ENCODE measurements around the gene MAG. TPM values are rescaled to one million over a fixed set of nuclear protein-coding genes. Genes with fewer than 3 reads are reported as not detected.

The MAG gene
- total RNA-seq, 1 experiment from 2014 or later: 0.17 TPM

DNA sequence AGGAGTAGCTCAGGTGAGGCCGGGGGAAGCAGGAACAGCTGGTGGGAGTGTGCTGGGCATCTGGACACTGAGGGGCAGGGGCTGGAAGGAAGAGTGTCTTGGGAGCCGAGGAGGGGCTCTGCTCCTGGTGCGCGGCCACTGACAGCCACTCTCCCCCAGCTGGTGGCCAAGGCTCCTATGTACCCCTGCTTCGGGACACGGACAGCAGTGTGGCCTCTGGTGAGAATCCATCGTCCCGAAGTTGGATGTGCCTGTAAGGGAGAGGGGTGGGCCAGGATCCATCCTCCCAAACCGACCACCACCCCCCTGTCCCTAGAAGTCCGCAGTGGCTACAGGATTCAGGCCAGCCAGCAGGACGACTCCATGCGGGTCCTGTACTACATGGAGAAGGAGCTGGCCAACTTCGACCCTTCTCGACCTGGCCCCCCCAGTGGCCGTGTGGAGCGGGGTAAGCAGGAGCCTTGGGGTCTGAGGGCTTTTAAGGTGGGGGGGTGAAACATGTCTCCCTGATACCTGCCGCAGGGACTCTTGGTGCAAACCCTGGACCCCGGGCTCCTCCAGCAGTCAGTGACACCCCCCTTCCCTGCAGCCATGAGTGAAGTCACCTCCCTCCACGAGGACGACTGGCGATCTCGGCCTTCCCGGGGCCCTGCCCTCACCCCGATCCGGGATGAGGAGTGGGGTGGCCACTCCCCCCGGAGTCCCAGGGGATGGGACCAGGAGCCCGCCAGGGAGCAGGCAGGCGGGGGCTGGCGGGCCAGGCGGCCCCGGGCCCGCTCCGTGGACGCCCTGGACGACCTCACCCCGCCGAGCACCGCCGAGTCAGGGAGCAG, 25.2 kb upstream of the MAG start:
- Histone ChIP-seq H3K36me3 (ENCODE audit: control insufficient read depth in 1 of 2, insufficient read depth in 2 of 2, low read length in 2 of 2) (peaks cover 20 to 35% of the 10 kb centered on the region in 2 experiments; a peak in 3 of 4 replicates), H3K4me3 (replicated peaks in 1 of 2; ENCODE audit: low read depth in 1 of 2, low read length in 2 of 2) (peak overlapping the region; percentile 78 to 82), H3K4me2 (ENCODE audit: low read length) (peak overlapping the region; percentile 93), H3K79me2 (ENCODE audit: insufficient read depth, low read length) (peaks cover 30% of the 10 kb centered on the region; the same call in 1 of the 2 replicates), H2AFZ (ENCODE audit: low read depth, low read length, poor library complexity, severe bottlenecking) (no peak overlapping the region), H3K4me1 (ENCODE audit: control insufficient read depth in 1 of 2, insufficient read depth in 2 of 2, low read length in 2 of 2) (peaks cover 9 to 41% of the 10 kb centered on the region in 2 experiments; a peak in 3 of 4 replicates), H3K9me2 (ENCODE audit: insufficient read depth) (no peaks in the 10 kb centered on the region), H3K9ac (ENCODE audit: low read length) (peak overlapping the region; percentile 94), H3K27ac (ENCODE audit: low read depth, low read length) (peak overlapping the region; percentile 93), H3K27me3 (ENCODE audit: insufficient read depth, low read length) (no peaks in the 10 kb centered on the region), H3K9me3 (ENCODE audit: control insufficient read depth in 1 of 2, insufficient read depth in 1 of 2, low read depth in 1 of 2, low read length in 2 of 2) (no peaks in the 10 kb centered on the region), H4K20me1 (ENCODE audit: insufficient read depth) (no peaks in the 10 kb centered on the region)
- intact Hi-C loops (cut with micrococcal nuclease): no loop called here
- peak; percentile 7; the same call in 1 of the 2 replicates for ATAC-seq
- BruUV-seq (replicated peaks): no TSS peak
- ChIA-PET POLR2A (no interaction called here), RAD21 (ENCODE audit: low non-redundant PET in 1 of 2, low total read pairs in 2 of 2, uncharacterized antibody in 2 of 2, unreplicated experiment in 2 of 2) (no interaction called here), CTCF (no interaction called here)
- TF ChIP-seq SIN3A (IDR thresholded peaks at IDR 0.05; ENCODE audit: low read depth) (0 out of 2 replicates have a peak, but pooled peaks have one; percentile 10), POLR2AphosphoS5 (IDR thresholded peaks at IDR 0.05; ENCODE audit: low read depth, low read length) (peak; percentile 23; the same call in 1 of the 2 replicates), CEBPB (IDR thresholded peaks at IDR 0.05; ENCODE audit: low read depth) (no peak)
- no peak for DNase-seq (ENCODE audit: low read depth, low spot score)

DNA sequence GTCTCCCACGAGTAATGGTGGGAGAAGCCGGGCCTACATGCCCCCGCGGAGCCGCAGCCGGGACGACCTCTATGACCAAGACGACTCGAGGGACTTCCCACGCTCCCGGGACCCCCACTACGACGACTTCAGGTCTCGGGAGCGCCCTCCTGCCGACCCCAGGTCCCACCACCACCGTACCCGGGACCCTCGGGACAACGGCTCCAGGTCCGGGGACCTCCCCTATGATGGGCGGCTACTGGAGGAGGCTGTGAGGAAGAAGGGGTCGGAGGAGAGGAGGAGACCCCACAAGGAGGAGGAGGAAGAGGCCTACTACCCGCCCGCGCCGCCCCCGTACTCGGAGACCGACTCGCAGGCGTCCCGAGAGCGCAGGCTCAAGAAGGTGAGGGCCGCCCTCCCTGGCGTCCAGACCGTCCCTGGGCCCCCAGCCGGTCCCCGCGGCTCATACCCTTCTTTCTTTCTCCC, 24.6 kb upstream of the MAG start:
- Histone ChIP-seq H4K20me1 (ENCODE audit: insufficient read depth) (no peaks in the 10 kb centered on the region), H3K4me1 (ENCODE audit: control insufficient read depth in 1 of 2, insufficient read depth in 2 of 2, low read length in 2 of 2) (peaks cover 9 to 41% of the 10 kb centered on the region in 2 experiments; a peak in 3 of 4 replicates), H3K79me2 (ENCODE audit: insufficient read depth, low read length) (peaks cover 27% of the 10 kb centered on the region; the same call in 1 of the 2 replicates), H3K9me2 (ENCODE audit: insufficient read depth) (no peaks in the 10 kb centered on the region), H3K4me3 (replicated peaks in 1 of 2; ENCODE audit: low read depth in 1 of 2, low read length in 2 of 2) (peak overlapping the region; percentile 78 to 82), H3K9me3 (ENCODE audit: control insufficient read depth in 1 of 2, insufficient read depth in 1 of 2, low read depth in 1 of 2, low read length in 2 of 2) (no peaks in the 10 kb centered on the region), H2AFZ (ENCODE audit: low read depth, low read length, poor library complexity, severe bottlenecking) (no peak overlapping the region), H3K27ac (ENCODE audit: low read depth, low read length) (peak overlapping the region; percentile 93), H3K4me2 (ENCODE audit: low read length) (peak overlapping the region; percentile 93), H3K36me3 (ENCODE audit: control insufficient read depth in 1 of 2, insufficient read depth in 2 of 2, low read length in 2 of 2) (peaks cover 19 to 30% of the 10 kb centered on the region in 2 experiments; a peak in 3 of 4 replicates), H3K9ac (ENCODE audit: low read length) (peak overlapping the region; percentile 94), H3K27me3 (ENCODE audit: insufficient read depth, low read length) (no peaks in the 10 kb centered on the region)
- TF ChIP-seq ZFX (IDR thresholded peaks at IDR 0.05) (peak; percentile 78), POLR2A (IDR thresholded peaks at IDR 0.05; ENCODE audit: borderline replicate concordance, extremely low read depth, insufficient read depth, insufficient read length) (no peak), EGR1 (IDR thresholded peaks at IDR 0.05; ENCODE audit: low read depth) (peak; percentile 66; the same call in 1 of the 2 replicates)
- DNase-seq (ENCODE audit: low read depth, low spot score) (no peak), ATAC-seq (no peak)
- RAD21 ChIA-PET (ENCODE audit: low non-redundant PET in 1 of 2, low total read pairs in 2 of 2, uncharacterized antibody in 2 of 2, unreplicated experiment in 2 of 2): no interaction called here
- POLR2A ChIA-PET: no interaction called here
- CTCF ChIA-PET: no interaction called here
- BruUV-seq (replicated peaks): TSS peak; percentile 86
- intact Hi-C loops (cut with micrococcal nuclease): no loop called here

Measured in HCT116 (cell line).